Measurements from ENCODE around the gene YIF1A.

The YIF1A gene

DNA sequence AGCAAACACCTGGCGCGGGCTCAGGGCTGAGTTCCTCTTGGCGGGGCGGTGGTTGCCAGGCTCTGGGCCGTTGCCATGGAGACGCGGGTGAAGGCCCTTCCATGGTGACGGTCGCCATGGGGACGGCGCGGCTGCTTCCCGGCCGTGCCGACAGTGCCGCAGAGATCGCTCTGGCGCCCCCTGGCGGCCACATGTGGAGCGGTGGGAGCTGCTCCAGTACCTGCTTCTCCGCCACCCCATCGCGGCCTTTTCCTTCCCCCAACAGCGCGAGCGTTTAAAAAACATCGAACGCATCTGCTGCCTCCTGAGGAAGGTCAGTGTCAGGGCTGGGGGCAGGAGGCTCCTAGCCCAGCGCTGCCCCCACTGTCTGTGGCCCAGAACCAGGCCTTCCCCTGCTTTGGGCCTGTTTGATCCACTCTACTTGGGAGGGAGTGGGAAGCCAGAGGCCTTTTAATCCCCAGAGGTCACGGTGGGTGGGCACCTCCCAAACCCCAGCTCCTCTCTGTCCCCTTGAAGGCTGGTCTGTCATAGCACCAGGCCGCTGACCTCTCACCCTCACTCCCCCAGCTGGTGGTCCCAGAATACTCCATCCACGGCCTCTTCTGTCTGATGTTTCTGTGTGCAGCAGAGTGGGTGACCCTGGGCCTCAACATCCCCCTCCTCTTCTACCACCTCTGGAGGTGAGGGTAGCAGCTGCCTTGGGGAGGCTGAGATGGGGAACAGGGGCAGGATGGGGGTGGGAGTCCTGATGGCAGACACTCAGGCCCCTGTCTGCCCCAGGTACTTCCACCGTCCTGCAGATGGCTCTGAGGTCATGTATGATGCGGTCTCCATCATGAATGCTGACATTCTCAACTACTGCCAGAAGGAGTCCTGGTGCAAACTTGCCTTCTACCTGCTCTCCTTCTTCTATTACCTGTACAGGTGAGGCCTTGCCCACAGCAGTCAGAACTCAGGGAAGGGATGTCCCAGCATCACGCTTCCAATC, 6.2 kb downstream of the YIF1A start (continued):
- TF ChIP-seq ZBTB17 (tag by site-specific recombination; IDR thresholded peaks at IDR 0.05) = peak; percentile 58; the same call in 1 of the 2 replicates
- TF ChIP-seq, protein P1, sequence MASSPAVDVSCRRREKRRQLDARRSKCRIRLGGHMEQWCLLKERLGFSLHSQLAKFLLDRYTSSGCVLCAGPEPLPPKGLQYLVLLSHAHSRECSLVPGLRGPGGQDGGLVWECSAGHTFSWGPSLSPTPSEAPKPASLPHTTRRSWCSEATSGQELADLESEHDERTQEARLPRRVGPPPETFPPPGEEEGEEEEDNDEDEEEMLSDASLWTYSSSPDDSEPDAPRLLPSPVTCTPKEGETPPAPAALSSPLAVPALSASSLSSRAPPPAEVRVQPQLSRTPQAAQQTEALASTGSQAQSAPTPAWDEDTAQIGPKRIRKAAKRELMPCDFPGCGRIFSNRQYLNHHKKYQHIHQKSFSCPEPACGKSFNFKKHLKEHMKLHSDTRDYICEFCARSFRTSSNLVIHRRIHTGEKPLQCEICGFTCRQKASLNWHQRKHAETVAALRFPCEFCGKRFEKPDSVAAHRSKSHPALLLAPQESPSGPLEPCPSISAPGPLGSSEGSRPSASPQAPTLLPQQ (tag by site-specific recombination; IDR thresholded peaks at IDR 0.05) = peak; percentile 32; the same call in 1 of the 2 replicates
- TF ChIP-seq, protein P2, sequence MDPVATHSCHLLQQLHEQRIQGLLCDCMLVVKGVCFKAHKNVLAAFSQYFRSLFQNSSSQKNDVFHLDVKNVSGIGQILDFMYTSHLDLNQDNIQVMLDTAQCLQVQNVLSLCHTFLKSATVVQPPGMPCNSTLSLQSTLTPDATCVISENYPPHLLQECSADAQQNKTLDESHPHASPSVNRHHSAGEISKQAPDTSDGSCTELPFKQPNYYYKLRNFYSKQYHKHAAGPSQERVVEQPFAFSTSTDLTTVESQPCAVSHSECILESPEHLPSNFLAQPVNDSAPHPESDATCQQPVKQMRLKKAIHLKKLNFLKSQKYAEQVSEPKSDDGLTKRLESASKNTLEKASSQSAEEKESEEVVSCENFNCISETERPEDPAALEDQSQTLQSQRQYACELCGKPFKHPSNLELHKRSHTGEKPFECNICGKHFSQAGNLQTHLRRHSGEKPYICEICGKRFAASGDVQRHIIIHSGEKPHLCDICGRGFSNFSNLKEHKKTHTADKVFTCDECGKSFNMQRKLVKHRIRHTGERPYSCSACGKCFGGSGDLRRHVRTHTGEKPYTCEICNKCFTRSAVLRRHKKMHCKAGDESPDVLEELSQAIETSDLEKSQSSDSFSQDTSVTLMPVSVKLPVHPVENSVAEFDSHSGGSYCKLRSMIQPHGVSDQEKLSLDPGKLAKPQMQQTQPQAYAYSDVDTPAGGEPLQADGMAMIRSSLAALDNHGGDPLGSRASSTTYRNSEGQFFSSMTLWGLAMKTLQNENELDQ (tag by site-specific recombination; IDR thresholded peaks at IDR 0.05; ENCODE audit: low read depth) = no peak
- TF ChIP-seq, protein P3, sequence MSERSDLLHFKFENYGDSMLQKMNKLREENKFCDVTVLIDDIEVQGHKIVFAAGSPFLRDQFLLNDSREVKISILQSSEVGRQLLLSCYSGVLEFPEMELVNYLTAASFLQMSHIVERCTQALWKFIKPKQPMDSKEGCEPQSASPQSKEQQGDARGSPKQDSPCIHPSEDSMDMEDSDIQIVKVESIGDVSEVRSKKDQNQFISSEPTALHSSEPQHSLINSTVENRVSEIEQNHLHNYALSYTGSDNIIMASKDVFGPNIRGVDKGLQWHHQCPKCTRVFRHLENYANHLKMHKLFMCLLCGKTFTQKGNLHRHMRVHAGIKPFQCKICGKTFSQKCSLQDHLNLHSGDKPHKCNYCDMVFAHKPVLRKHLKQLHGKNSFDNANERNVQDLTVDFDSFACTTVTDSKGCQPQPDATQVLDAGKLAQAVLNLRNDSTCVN (tag by site-specific recombination; optimal IDR thresholded peaks at IDR 0.05) = peak; percentile 15
- TF ChIP-seq ZNF792 (tag by site-specific recombination; IDR thresholded peaks at IDR 0.05) = no peak
- TF ChIP-seq ZSCAN30 (tag by site-specific recombination; IDR thresholded peaks at IDR 0.05) = peak; percentile 60; the same call in 1 of the 2 replicates
- TF ChIP-seq ZNF274 (IDR thresholded peaks at IDR 0.05; ENCODE audit: low read length) = no peak
- no peak for TF ChIP-seq ZNF274 (tag by site-specific recombination; IDR thresholded peaks at IDR 0.05; ENCODE audit: borderline replicate concordance)
- TF ChIP-seq, protein P4, sequence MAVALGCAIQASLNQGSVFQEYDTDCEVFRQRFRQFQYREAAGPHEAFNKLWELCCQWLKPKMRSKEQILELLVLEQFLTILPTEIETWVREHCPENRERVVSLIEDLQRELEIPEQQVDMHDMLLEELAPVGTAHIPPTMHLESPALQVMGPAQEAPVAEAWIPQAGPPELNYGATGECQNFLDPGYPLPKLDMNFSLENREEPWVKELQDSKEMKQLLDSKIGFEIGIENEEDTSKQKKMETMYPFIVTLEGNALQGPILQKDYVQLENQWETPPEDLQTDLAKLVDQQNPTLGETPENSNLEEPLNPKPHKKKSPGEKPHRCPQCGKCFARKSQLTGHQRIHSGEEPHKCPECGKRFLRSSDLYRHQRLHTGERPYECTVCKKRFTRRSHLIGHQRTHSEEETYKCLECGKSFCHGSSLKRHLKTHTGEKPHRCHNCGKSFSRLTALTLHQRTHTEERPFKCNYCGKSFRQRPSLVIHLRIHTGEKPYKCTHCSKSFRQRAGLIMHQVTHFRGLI (tag by site-specific recombination; IDR thresholded peaks at IDR 0.05) = no peak
- 0 out of 2 replicates have a peak, but pooled peaks have one; percentile 23 for TF ChIP-seq ZNF324 (tag by site-specific recombination; IDR thresholded peaks at IDR 0.05)
- peak; percentile 23; the same call in 1 of the 2 replicates for TF ChIP-seq SP2 (tag by site-specific recombination; IDR thresholded peaks at IDR 0.05)
- TF ChIP-seq, protein P5, sequence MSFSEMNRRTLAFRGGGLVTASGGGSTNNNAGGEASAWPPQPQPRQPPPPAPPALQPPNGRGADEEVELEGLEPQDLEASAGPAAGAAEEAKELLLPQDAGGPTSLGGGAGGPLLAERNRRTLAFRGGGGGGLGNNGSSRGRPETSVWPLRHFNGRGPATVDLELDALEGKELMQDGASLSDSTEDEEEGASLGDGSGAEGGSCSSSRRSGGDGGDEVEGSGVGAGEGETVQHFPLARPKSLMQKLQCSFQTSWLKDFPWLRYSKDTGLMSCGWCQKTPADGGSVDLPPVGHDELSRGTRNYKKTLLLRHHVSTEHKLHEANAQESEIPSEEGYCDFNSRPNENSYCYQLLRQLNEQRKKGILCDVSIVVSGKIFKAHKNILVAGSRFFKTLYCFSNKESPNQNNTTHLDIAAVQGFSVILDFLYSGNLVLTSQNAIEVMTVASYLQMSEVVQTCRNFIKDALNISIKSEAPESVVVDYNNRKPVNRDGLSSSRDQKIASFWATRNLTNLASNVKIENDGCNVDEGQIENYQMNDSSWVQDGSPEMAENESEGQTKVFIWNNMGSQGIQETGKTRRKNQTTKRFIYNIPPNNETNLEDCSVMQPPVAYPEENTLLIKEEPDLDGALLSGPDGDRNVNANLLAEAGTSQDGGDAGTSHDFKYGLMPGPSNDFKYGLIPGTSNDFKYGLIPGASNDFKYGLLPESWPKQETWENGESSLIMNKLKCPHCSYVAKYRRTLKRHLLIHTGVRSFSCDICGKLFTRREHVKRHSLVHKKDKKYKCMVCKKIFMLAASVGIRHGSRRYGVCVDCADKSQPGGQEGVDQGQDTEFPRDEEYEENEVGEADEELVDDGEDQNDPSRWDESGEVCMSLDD (tag by site-specific recombination; IDR thresholded peaks at IDR 0.05) = 0 out of 2 replicates have a peak, but pooled peaks have one; percentile 17
- peak; percentile 32; the same call in 1 of the 2 replicates for TF ChIP-seq ZNF600 (tag by site-specific recombination; IDR thresholded peaks at IDR 0.05)
- peak; percentile 43; the same call in 1 of the 2 replicates for TF ChIP-seq ZNF10 (tag by site-specific recombination; IDR thresholded peaks at IDR 0.05)
- 0 out of 2 replicates have a peak, but pooled peaks have one; percentile 38 for TF ChIP-seq IKZF3 (tag by site-specific recombination; IDR thresholded peaks at IDR 0.05)
- TF ChIP-seq SP7 (tag by site-specific recombination; IDR thresholded peaks at IDR 0.05) = 0 out of 2 replicates have a peak, but pooled peaks have one; percentile 35
- TF ChIP-seq, protein P6, sequence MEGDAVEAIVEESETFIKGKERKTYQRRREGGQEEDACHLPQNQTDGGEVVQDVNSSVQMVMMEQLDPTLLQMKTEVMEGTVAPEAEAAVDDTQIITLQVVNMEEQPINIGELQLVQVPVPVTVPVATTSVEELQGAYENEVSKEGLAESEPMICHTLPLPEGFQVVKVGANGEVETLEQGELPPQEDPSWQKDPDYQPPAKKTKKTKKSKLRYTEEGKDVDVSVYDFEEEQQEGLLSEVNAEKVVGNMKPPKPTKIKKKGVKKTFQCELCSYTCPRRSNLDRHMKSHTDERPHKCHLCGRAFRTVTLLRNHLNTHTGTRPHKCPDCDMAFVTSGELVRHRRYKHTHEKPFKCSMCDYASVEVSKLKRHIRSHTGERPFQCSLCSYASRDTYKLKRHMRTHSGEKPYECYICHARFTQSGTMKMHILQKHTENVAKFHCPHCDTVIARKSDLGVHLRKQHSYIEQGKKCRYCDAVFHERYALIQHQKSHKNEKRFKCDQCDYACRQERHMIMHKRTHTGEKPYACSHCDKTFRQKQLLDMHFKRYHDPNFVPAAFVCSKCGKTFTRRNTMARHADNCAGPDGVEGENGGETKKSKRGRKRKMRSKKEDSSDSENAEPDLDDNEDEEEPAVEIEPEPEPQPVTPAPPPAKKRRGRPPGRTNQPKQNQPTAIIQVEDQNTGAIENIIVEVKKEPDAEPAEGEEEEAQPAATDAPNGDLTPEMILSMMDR (tag by site-specific recombination; IDR thresholded peaks at IDR 0.05) = peak; percentile 93
- no peak for TF ChIP-seq ZNF311 (tag by site-specific recombination; IDR thresholded peaks at IDR 0.05; ENCODE audit: borderline replicate concordance)
- TF ChIP-seq ZNF341 (tag by site-specific recombination; IDR thresholded peaks at IDR 0.05; ENCODE audit: low read depth) = peak; percentile 81
- TF ChIP-seq ZNF184 (tag by site-specific recombination; IDR thresholded peaks at IDR 0.05) = no peak

Measured in HEK293 (cell line).